HG03045 (cell line): Measurements from ENCODE around the gene AFAP1.

ENCODE experiments used
- ATAC-seq: cut with Tn5 transposase; IDR thresholded peaks from one replicate; pipeline ENCODE4 v1.9.1; 2021; ENCODE audit warnings: mild to moderate bottlenecking, moderate library complexity; ENCODE audit not compliant: unreplicated experiment

The AFAP1 gene

GRCh38 chr4:7759635-7760034, 180.0 kb downstream of the AFAP1 start:
- ATAC-seq, result no peak

- ATAC-seq, result no peak
These were observed 180.4 kb downstream of the AFAP1 start for GRCh38 chr4:7759216-7759615.

DNA sequence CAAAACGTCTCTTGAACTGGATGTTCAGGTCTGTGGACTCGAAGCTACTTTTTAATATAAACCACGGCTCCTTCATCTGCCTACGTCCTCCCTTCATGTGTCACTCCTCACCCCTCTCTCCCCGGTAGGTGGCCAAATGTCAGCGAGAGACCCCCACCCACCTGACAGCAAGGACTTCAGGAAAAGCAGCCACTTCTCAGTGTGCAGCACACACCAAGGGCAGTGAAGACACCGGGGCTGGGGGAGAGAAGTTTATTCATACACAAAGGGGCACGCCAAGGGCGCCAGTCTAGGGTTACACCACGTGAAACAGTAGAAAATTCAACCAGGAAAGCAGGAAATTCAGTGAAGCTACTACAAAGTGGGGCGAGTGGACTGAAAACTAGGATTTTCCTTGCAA, 181.2 kb downstream of the AFAP1 start:
- no peak for ATAC-seq

- no peak for ATAC-seq
These were observed 181.9 kb downstream of the AFAP1 start for GRCh38 chr4:7757501-7758471.

GRCh38 chr4:7756561-7757355, 182.9 kb downstream of the AFAP1 start:
- ATAC-seq, result no peak

GRCh38 chr4:7756071-7756470, 183.6 kb downstream of the AFAP1 start:
- no peak for ATAC-seq

GRCh38 chr4:7755561-7755960, 184.1 kb downstream of the AFAP1 start:
- ATAC-seq, result no peak

- no peak for ATAC-seq
These were observed 184.9 kb downstream of the AFAP1 start for GRCh38 chr4:7754565-7755262.

GRCh38 chr4:7753931-7754465, 185.7 kb downstream of the AFAP1 start:
- no peak for ATAC-seq

- ATAC-seq, result no peak
These were observed 186.4 kb downstream of the AFAP1 start for GRCh38 chr4:7753271-7753670.

GRCh38 chr4:7752649-7753048, 187.0 kb downstream of the AFAP1 start:
- ATAC-seq, result no peak

DNA sequence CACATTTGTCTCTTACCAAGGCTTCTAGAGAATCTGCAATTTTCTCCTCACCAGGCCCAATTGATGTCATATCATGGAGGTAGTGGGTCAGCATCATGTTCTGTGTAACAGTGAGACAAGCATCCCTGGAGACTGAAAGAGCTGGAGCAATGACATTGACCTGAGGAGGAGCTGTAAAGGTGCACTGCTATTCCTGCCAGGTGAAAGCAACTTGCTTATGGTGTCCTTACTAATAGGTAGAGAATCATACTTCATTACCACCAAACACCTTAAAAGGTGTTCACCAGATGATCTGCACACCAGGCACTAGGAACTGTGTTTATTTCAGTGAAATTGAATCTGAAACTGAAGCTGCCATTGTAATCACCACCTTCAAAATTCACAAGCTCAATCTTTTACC, 188.7 kb downstream of the AFAP1 start:
- no peak for ATAC-seq

- ATAC-seq, result no peak
These were observed 189.1 kb downstream of the AFAP1 start for GRCh38 chr4:7750523-7750922.

DNA sequence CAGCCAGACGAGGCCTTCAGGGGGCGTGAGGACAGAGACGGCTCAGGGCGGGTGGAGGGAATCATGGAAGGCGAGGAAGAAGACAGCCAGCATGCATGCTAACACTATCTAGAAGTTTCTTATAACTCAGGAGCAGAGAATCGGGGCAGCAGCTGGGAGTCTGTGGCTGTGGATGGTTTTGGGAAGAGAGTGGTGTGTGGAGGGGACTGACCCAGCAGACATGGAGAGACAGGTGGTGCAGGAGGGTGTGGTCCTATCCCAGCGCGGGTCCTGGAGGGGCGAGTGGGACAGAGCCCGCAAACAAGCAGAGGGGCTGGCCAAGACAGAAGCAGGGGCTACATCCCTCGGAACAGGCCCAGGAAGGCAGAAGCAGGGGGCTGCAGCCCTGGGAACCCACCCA, 192.1 kb downstream of the AFAP1 start:
- ATAC-seq, result no peak

DNA sequence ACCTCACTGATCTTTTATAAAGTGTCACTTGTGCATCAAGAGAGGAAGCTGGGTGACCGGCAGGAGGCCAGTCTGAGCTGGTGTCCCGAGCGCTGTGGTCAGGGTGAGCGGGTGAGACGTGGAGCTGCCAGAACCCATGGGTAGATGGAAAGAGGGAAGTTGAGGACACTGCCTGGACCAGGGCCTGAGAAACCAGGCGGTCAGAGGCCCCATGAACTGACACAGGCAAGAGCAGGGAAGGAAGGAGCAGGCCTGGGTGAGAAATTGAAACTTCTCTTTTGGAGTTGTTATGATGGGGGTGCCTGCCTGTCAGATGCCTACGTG, 192.6 kb downstream of the AFAP1 start:
- no peak for ATAC-seq

GRCh38 chr4:7746351-7747061, 193.2 kb downstream of the AFAP1 start:
- no peak for ATAC-seq

GRCh38 chr4:7745301-7745885, 194.3 kb downstream of the AFAP1 start:
- ATAC-seq, result no peak

- ATAC-seq, result no peak
These were observed 195.4 kb downstream of the AFAP1 start for GRCh38 chr4:7744142-7744804.

DNA sequence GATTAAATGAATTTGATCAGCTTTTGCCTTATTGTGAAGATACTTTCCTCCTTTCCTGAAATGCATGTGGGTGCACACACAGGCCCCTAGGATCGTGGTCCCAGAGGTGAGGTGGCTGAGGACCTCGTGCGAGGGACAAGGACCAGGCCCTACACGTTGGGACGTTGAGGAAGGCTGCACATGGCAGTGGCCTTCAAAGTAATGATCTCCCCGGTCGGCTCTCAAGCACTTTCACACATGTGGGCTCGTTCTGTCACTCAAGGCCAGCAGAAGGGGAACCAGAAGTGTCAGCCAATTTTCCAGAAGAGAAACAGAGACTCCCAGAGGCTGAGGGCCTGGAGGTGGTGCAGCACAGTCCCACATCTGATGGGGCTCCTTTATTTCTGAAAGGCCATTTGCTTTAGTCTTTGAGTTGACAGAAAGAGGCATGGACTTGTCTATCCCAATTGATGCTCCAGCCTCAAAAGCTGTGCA, 196.8 kb downstream of the AFAP1 start:
- no peak for ATAC-seq
